ENCODE measurements around the gene NDUFB10. TPM values are rescaled to one million over a fixed set of nuclear protein-coding genes. Genes with fewer than 3 reads are reported as not detected.

NDUFB10 gene
- total and polyA plus RNA-seq, 10 of the 15 experiments (the other 5 are each of a cell fraction or from before 2014, with no cell fraction given), result 52.2 to 319 (median 130) TPM

GRCh38 chr16:1958715-1959268 lies 546 bp upstream of the NDUFB10 start:
- Histone ChIP-seq H2AFZ (ENCODE audit: control insufficient read depth, low read depth, low read length) (peak overlapping the region; percentile 95), H3K4me1 (ENCODE audit: control insufficient read depth, insufficient read depth, low read length) (peaks cover 19% of the 10 kb centered on the region), H3K36me3 (ENCODE audit: control insufficient read depth in 2 of 2, insufficient read depth in 2 of 2, low read length in 1 of 2) (peaks cover 8 to 13% of the 10 kb centered on the region in 2 experiments; a peak in 3 of 4 replicates), H3K9me3 (replicated peaks; ENCODE audit: control insufficient read depth, insufficient read depth, low read length) (no peaks in the 10 kb centered on the region), H3K4me2 (ENCODE audit: control insufficient read depth, insufficient read depth) (peak overlapping the region; percentile 89), H3K27ac (ENCODE audit: control insufficient read depth, insufficient read depth) (no peak overlapping the region), H3K4me3 (no peak overlapping the region; the same call in 1 of the 2 replicates), H4K20me1 (ENCODE audit: control insufficient read depth, insufficient read depth) (peaks cover 6% of the 10 kb centered on the region; the same call in 1 of the 2 replicates), H3K27me3 (replicated peaks in 1 of 2; ENCODE audit: control insufficient read depth in 2 of 2, insufficient read depth in 2 of 2, low read length in 1 of 2) (no peaks in the 10 kb centered on the region; a peak in 1 of 4 replicates), H3K9ac (ENCODE audit: control insufficient read depth, insufficient read depth, low read length) (peak overlapping the region; percentile 2; the same call in 1 of the 2 replicates), H3K79me2 (ENCODE audit: control insufficient read depth, insufficient read depth, low read length) (peaks cover 41% of the 10 kb centered on the region)
- no TSS peak for BruUV-seq (replicated peaks)
- RAD21 ChIA-PET (ENCODE audit: unreplicated experiment), result no interaction called here
- intact Hi-C loops (cut with micrococcal nuclease; ENCODE audit: unreplicated experiment), result no loop called here
- 44% methylated on average over 14 of the region's 14 CpGs for WGBS (ENCODE audit: insufficient coverage, insufficient replicate concordance, low lambda C conversion rate, missing lambda C conversion rate)
- ATAC-seq (no peak; the same call in 2 of the 3 replicates), DNase-seq (ENCODE audit: low read depth, low spot score) (no peak), FAIRE-seq (no peak)
- in situ Hi-C loops (cut with MboI), result no loop called here
- no peak for TF ChIP-seq IKZF1 (conservative IDR thresholded peaks at IDR 0.05)
- TF ChIP-seq SP1 (IDR thresholded peaks at IDR 0.05; ENCODE audit: low read depth, low read length), result no peak
- no peak for TF ChIP-seq NKRF (conservative IDR thresholded peaks at IDR 0.05)
- TF ChIP-seq TAF1 (IDR thresholded peaks at IDR 0.05; ENCODE audit: borderline replicate concordance, low read depth, low read length), result no peak
- SMC1A ChIA-PET (ENCODE audit: uncharacterized antibody, unreplicated experiment), result no interaction called here
- POLR2A ChIA-PET, result interaction anchor here (1.3 to 1.8 kb wide), 3 partner anchors 13 to 23 kb away, joined by 3 to 4 read pairs (median 3); partner anchors contain the start of genes MSRB1, NOXO1 and TBL3
- CTCF ChIA-PET, result interaction anchor here (0.9 kb wide), 1 partner anchor 45 kb away, joined by 3 read pairs; no protein-coding TSS in a partner anchor

Data from GM12878 (cell line).